Upper lobe of left lung (tissue), 4 donors: ENCODE results near the gene SLC16A3.

Experiments used
- CTCF ChIP-seq, 6 experiments: fragments of 450-650 bp in 4 of 6; fragments of 200-600 bp in 2 of 6; sonication (generic) in 2 of 6; IDR thresholded peaks; one replicate each; pipeline ENCODE4 v1.5.1; 2016 to 2019; ENCODE audit warnings: antibody characterized with exemption in 6 of 6
- EP300 ChIP-seq, 4 donors: sonication (generic); formaldehyde crosslinking; IDR thresholded peaks; one replicate each; pipeline ENCODE4 v1.5.1; 2017; ENCODE audit warnings: antibody characterized with exemption in 4 of 4, control low read depth in 2 of 4
- POLR2A ChIP-seq, 4 donors: fragments of 450-650 bp; IDR thresholded peaks; one replicate each; pipeline ENCODE4 v1.5.1; 2016 to 2017; ENCODE audit warnings: antibody characterized with exemption in 4 of 4, mild to moderate bottlenecking in 2 of 4
- POLR2AphosphoS5 ChIP-seq, 2 donors: sonication (generic); formaldehyde crosslinking; IDR thresholded peaks; one replicate each; pipeline ENCODE4 v1.5.1; 2017; ENCODE audit warnings: antibody characterized with exemption in 2 of 2

GRCh38 chr17:82262344-82262743, 33.5 kb downstream of the SLC16A3 start:
- no peak for TF ChIP-seq CTCF (IDR thresholded peaks at IDR 0.05)
- no peak for TF ChIP-seq EP300 (IDR thresholded peaks at IDR 0.05)
- no peak for TF ChIP-seq POLR2A (IDR thresholded peaks at IDR 0.05)
- TF ChIP-seq POLR2AphosphoS5 (IDR thresholded peaks at IDR 0.05) = no peak
